Measurements from ENCODE around the gene PKM.

PKM gene

DNA sequence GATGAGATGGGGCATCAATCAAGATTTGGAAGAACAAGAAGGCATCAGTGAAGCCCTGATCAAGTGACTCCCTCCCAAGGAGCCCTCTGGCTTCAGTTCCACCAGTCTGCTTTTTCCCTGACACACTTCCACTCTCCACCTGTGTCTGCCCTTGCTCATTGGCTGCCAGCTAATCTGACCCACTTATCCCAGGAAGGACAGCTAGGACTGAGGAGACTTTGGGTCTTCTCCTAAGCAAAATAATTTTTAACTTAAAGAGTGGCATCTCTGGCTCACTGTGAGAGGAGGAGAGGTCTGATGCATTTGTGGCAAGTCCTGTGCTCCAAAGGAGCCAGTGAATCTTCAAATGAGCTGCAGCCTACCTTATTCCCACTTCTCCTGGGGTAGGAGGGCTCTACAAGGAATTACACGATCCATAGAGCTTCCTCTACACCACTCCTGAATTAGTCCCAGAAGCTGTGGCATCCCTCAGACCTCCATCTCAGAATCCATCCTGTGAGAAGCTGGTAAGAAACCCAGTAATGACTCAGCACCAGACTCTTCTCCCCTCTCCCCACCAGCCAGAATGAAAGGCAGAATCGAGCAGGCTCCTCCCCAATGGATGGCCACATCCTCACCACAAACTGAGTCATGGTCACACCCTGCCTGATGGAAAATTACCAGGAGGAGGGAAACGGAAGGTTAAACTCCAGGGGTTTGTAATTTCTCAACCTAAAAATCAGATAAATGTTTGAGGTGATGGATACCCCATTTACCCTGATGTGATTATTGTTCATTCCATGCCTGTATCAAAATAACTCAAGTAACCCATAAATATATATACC lies 6.3 kb upstream of the PKM start:
- TF ChIP-seq, protein P1, sequence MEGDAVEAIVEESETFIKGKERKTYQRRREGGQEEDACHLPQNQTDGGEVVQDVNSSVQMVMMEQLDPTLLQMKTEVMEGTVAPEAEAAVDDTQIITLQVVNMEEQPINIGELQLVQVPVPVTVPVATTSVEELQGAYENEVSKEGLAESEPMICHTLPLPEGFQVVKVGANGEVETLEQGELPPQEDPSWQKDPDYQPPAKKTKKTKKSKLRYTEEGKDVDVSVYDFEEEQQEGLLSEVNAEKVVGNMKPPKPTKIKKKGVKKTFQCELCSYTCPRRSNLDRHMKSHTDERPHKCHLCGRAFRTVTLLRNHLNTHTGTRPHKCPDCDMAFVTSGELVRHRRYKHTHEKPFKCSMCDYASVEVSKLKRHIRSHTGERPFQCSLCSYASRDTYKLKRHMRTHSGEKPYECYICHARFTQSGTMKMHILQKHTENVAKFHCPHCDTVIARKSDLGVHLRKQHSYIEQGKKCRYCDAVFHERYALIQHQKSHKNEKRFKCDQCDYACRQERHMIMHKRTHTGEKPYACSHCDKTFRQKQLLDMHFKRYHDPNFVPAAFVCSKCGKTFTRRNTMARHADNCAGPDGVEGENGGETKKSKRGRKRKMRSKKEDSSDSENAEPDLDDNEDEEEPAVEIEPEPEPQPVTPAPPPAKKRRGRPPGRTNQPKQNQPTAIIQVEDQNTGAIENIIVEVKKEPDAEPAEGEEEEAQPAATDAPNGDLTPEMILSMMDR (IDR thresholded peaks at IDR 0.05; ENCODE audit: insufficient read depth, low read length, missing control alignments): no peak
- POLR2A ChIA-PET: interaction anchor here (1.0 to 5.3 kb wide), 3 partner anchors 9 to 40 kb away, joined by 3 to 49 read pairs (median 4); partner anchors contain the start of gene GRAMD2A
- peak overlapping the region; percentile 58 for H3K4me3 ChIP-seq (ENCODE audit: low read depth, low read length)
- CTCF ChIA-PET: interaction anchor here (0.7 to 2.5 kb wide), 3 partner anchors 10 to 37 kb away, joined by 3 to 22 read pairs (median 6); no protein-coding TSS in a partner anchor
- peak; percentile 94 for DNase-seq (ENCODE audit: low read depth, low spot score)

DNA sequence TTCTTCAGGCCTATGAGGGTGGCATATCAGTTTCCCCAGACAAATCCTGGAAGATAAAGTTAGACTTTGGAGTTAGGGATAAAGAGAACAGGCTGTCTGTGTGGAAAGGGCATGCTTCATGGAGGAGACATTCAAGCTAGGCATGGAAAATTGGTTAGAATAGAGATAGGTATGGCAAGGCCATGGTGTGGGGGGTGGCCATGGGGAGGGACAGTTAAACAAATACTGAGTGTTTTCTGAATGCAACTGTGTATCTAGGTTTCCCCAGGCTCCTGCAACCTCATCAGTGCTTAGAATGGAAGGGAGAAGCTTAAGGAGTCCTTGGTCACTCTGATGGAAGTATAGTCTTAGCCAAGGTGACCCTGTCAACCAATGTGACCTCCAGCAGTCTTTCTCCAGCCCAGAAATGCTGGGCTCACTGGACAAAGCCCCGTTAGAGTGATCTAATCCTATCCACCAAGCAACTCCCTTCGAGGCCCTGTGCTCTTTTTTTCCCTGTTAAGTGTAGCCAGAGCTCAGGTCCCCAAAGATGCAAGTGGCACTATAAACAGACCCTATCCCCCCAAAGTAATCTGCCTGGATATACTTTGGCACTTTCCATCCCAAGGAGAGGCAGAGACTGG lies 5.5 kb upstream of the PKM start:
- H3K4me3 ChIP-seq (ENCODE audit: low read depth, low read length): peak overlapping the region; percentile 58
- DNase-seq (ENCODE audit: low read depth, low spot score): no peak
- TF ChIP-seq, protein P1 (IDR thresholded peaks at IDR 0.05; ENCODE audit: insufficient read depth, low read length, missing control alignments): no peak
- ChIA-PET CTCF (interaction anchor here (0.7 to 2.5 kb wide), 2 partner anchors 9 to 35 kb away, joined by 3 to 22 read pairs; no protein-coding TSS in a partner anchor), POLR2A (interaction anchor here (0.6 to 5.3 kb wide), 3 partner anchors 8 to 221 kb away, joined by 4 to 49 read pairs (median 5); no protein-coding TSS in a partner anchor)

DNA sequence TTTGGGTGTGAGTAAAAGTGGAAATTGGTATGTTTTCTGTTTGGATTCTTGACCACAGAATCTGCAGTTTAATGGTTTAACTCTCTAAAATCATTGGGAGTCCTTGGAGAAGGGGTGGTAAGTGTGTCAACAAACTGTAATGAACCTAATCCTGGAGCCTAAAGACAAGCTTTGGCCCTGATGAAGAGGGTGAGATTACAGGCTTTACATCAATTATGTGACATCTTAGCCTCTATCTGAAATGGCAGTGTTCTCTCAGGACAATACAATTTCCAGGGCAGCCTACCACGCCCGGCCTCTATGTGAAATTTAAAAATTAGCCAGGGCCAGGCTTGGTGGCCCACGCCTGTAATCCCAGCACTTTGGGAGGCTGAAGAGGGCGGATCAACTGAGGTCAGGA lies 4.3 kb upstream of the PKM start:
- ChIA-PET CTCF (interaction anchor here (2.5 kb wide), 1 partner anchor 8 kb away, joined by 22 read pairs; no protein-coding TSS in a partner anchor), POLR2A (no interaction called here)
- TF ChIP-seq, protein P1 (IDR thresholded peaks at IDR 0.05; ENCODE audit: insufficient read depth, low read length, missing control alignments): no peak
- no peak overlapping the region for H3K4me3 ChIP-seq (ENCODE audit: low read depth, low read length)
- no peak for DNase-seq (ENCODE audit: low read depth, low spot score)

DNA sequence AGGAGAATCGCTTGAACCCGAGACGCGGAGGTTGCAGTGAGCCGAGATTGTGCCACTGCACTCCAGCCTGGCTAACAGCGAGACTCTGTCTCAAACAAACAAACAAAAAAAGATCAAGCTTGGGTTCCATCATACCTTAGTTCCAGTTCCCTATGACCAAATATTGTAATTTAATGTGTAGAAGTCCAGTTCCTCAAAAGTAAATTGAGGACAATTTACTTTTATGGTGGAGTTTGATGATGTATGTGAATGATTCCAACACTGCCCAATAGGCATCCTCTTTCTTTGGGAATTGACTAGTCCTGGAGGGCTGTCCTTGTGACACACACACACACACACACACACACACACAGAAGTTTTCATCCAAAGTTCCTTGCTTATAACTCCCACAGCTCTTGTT lies 2.8 kb upstream of the PKM start:
- DNase-seq (ENCODE audit: low read depth, low spot score): no peak
- H3K4me3 ChIP-seq (ENCODE audit: low read depth, low read length): no peak overlapping the region
- ChIA-PET POLR2A (interaction anchor here (0.7 kb wide), 1 partner anchor 16 kb away, joined by 3 read pairs; no protein-coding TSS in a partner anchor), CTCF (no interaction called here)
- TF ChIP-seq, protein P1 (IDR thresholded peaks at IDR 0.05; ENCODE audit: insufficient read depth, low read length, missing control alignments): no peak

DNA sequence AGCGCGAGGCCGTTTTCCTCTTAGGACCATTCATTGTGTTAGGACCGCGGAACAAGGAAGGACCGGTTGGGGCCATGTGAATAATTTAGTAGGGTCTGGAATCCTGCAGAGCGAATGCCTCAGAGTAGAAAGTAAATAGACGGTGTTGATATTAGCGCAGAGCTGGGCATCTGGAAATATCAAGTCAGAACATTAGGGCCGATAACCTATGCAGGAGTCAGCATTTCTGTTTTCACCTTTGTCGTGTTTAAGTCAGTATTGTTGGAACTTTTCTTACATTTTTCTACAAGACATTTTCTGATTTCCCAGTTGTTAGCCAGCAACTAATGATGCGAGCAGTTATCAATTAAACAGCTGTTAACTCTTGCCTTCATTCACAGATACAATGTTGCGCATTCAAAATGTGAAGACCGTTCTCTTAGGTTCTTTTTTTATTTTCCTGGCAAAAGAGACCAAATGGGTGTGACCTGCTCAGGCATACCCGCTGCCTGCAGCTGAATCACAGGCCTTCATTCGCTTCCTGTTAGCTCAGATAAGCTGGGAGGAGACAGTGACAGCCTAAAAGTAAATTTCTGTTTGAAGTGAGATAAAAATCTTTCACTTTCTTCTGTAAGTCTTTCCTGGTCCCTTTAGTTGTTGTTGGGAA lies 966 bp upstream of the PKM start:
- TF ChIP-seq, protein P1 (IDR thresholded peaks at IDR 0.05; ENCODE audit: insufficient read depth, low read length, missing control alignments): no peak
- ChIA-PET POLR2A (interaction anchor here (0.9 to 3.0 kb wide), 8 partner anchors 9 to 34 kb away, joined by 3 to 14 read pairs (median 4); partner anchors contain the start of gene GRAMD2A), CTCF (interaction anchor here (0.8 to 1.7 kb wide), 3 partner anchors 8 to 20 kb away, joined by 3 to 4 read pairs (median 3); no protein-coding TSS in a partner anchor)
- peak overlapping the region; percentile 95 for H3K4me3 ChIP-seq (ENCODE audit: low read depth, low read length)
- peak; percentile 37 for DNase-seq (ENCODE audit: low read depth, low spot score)
